Measurements from ENCODE around the gene MMP24OS.

- no peak for TF ChIP-seq CTCF (IDR thresholded peaks at IDR 0.05; ENCODE audit: low read depth, low read length)
- no peak for TF ChIP-seq EZH2phosphoT487 (IDR thresholded peaks at IDR 0.05; ENCODE audit: low read depth)
These were observed 7.3 kb upstream of the MMP24OS start for GRCh38 chr20:35284992-35285805.

Data from OCI-LY3 (cell line).